ENCODE results near the gene FOXJ2.
"Not testable (repeated sequence)": the region's sequence is repeated elsewhere in the genome, so short reads cannot be mapped to it uniquely, and the experiment has no call there.

The FOXJ2 gene

DNA sequence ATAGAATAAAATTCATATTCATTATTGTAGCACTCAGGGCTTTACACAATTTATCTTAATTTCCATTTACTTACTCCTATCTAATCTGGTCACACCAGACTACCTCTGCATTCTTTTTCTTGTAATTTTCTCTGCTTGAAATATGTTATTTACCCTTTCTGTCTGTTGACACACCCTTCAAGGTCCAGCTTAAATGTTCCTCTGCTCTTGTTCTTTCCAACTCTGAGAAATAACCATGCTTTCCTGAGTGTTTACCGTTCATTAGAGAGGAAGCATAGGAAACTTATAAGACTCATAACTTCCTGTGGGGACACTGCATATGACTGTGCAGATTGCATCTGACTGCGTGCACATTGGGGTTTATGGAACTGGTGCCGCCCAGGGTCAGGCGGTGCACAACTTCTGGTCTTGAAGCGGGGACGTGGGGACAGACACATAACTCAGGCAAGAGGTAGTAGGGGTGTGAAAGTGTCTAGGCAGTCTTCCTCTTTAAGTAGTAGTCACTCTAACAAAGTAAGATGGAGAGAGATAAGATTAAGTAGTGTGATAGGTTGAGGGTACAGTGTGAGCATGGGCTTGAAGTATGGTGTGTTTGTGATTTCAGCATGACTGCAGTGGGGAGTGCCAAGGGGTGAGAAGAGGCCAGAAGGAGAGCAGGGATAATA is 42.6 kb upstream of the FOXJ2 start:
- peak overlapping the region; percentile 6 for H3K27ac ChIP-seq (ENCODE audit: low read depth, low read length)
- H3K56ac ChIP-seq (ENCODE audit: low read length): peak overlapping the region; percentile 82
- H3K79me2 ChIP-seq (ENCODE audit: control insufficient read depth, insufficient read depth, low read length): peaks cover 2% of the 10 kb centered on the region
- H4K8ac ChIP-seq (ENCODE audit: low read depth, low read length): no peak overlapping the region
- no peak overlapping the region for H3K4ac ChIP-seq (ENCODE audit: low read depth, low read length)
- H3K23ac ChIP-seq (ENCODE audit: low read length): peak overlapping the region; percentile 68
- no peaks in the 10 kb centered on the region for H3K36me3 ChIP-seq (ENCODE audit: control insufficient read depth, insufficient read depth, low read length)
- peak overlapping the region; percentile 90 for H2BK5ac ChIP-seq (ENCODE audit: low read length)
- no peak overlapping the region for H2BK120ac ChIP-seq (ENCODE audit: low read depth, low read length)
- no peak overlapping the region for H4K5ac ChIP-seq (ENCODE audit: low read length)
- no peak overlapping the region for H2BK15ac ChIP-seq (replicated peaks; ENCODE audit: low read depth)
- H3K9ac ChIP-seq (ENCODE audit: low read length): peak overlapping the region; percentile 49
- WGBS (ENCODE audit: extremely low coverage, insufficient coverage, low lambda C conversion rate): no CpG with 5 or more reads among the region's 6 CpGs
- no peaks in the 10 kb centered on the region for H3K79me1 ChIP-seq (ENCODE audit: low read length)
- H3K4me1 ChIP-seq (ENCODE audit: control insufficient read depth, low read depth, low read length): peaks cover 11% of the 10 kb centered on the region
- no peak overlapping the region for H3K4me3 ChIP-seq (ENCODE audit: low read length)
- H3K27me3 ChIP-seq (ENCODE audit: insufficient read depth, low read length, poor library complexity): no peaks in the 10 kb centered on the region
- H3K4me2 ChIP-seq (ENCODE audit: low read length): peak overlapping the region; percentile 20
- peak; percentile 83 for DNase-seq
- H3K18ac ChIP-seq (ENCODE audit: low read length): no peak overlapping the region
- H2AK5ac ChIP-seq (ENCODE audit: low read length): peak overlapping the region; percentile 88

DNA sequence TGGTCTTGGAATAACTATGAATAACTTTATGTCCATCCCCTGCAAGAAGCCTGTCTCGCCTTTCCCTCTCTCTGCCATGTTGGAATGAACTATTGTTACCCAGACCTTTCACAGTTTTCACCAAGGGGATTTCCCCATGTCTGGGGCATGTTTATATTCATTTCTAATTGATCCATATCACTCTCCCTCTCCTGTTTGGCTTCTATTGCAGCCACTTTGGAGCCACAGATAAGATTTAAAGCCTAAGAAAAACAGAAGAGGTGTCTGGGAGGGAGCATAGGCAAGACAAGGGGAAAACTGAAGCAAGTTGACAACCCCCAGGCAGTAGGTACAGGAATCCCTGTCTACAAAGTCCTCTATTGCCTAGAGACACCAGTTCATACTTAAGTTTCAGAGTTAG is 41.0 kb upstream of the FOXJ2 start:
- H3K27ac ChIP-seq (ENCODE audit: low read depth, low read length): peak overlapping the region; percentile 32

DNA sequence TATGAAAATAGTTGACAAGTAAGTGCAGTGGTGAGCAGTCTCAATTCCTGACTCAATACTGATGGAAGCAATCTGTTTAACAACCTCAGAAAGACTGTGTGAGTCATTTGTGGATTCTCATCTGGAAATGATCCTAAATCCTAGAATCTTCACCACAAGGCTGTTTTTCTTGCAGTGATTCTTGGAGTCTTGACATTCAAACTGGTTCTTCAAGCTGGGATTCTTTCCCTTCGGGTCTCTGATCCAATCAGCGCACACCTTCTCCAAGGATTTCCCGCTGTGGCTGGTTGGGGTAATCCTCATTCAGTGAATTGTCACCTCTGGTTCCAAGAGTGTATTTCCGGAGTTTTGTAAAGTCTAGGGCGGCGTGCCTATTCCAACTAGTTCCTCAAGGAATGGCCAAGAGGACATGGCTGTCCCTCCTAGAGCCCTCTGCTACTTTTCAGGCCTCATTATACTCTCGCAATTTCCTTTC is 37.7 kb upstream of the FOXJ2 start:
- no peak overlapping the region for H3K4me2 ChIP-seq (ENCODE audit: low read length)
- WGBS (ENCODE audit: extremely low coverage, insufficient coverage, low lambda C conversion rate): no CpG with 5 or more reads among the region's 7 CpGs

More for the DNA sequence above, 41.0 kb upstream of the FOXJ2 start:
- H4K5ac ChIP-seq (ENCODE audit: low read length): no peak overlapping the region
- H3K27me3 ChIP-seq (ENCODE audit: insufficient read depth, low read length, poor library complexity): no peaks in the 10 kb centered on the region
- no peaks in the 10 kb centered on the region for H3K79me1 ChIP-seq (ENCODE audit: low read length)
- H3K79me2 ChIP-seq (ENCODE audit: control insufficient read depth, insufficient read depth, low read length): peaks cover 2% of the 10 kb centered on the region
- H3K4ac ChIP-seq (ENCODE audit: low read depth, low read length): peak overlapping the region; percentile 55
- peak overlapping the region; percentile 2 for H2BK5ac ChIP-seq (ENCODE audit: low read length)
- no peak overlapping the region for H3K18ac ChIP-seq (ENCODE audit: low read length)
- peak overlapping the region; percentile 22 for H3K56ac ChIP-seq (ENCODE audit: low read length)
- DNase-seq: peak; percentile 58
- no peak overlapping the region for H3K9ac ChIP-seq (ENCODE audit: low read length)
- WGBS (ENCODE audit: extremely low coverage, insufficient coverage, low lambda C conversion rate): no CpG with 5 or more reads among the region's 1 CpG
- no peaks in the 10 kb centered on the region for H3K36me3 ChIP-seq (ENCODE audit: control insufficient read depth, insufficient read depth, low read length)
- H3K23ac ChIP-seq (ENCODE audit: low read length): no peak overlapping the region
- no peak overlapping the region for H3K4me2 ChIP-seq (ENCODE audit: low read length)
- no peak overlapping the region for H3K4me3 ChIP-seq (ENCODE audit: low read length)
- peak overlapping the region; percentile 88 for H4K8ac ChIP-seq (ENCODE audit: low read depth, low read length)
- H3K4me1 ChIP-seq (ENCODE audit: control insufficient read depth, low read depth, low read length): peaks cover 11% of the 10 kb centered on the region
- H2BK120ac ChIP-seq (ENCODE audit: low read depth, low read length): peak overlapping the region; percentile 90
- H2BK15ac ChIP-seq (replicated peaks; ENCODE audit: low read depth): peak overlapping the region; percentile 43
- H2AK5ac ChIP-seq (ENCODE audit: low read length): no peak overlapping the region

DNA sequence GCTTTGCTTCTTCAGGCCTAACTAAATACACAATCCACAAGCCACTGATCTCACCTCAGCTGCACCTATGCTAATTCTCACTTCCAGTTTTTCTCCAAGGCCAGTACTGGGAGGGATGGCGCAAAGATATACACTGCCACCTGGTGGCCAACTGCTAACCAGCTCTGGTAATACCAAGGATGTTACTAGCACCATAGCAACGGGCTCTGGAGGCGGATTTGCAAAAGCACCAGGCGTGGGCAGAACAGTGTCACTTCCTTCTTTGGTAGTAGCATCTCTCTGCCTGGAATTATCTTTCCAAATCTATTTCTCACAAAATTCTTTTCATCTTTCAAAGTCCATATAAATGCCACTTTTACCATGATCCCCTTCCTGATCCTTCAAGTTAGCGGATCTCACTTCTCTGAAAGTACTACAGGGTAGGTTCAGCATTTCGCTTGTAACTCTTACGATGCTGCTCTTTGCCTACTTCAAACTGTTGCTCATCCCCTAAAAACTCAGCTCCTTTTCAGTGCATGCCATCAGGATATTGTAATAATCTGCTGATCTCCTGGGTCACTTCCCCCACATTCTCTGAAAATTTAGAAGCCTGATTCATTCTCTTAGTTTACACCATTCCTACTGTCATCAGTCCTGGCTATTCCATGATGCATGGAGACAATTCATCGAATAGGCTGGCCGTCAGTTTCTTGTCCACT is 37.1 kb upstream of the FOXJ2 start:
- Histone ChIP-seq H3K18ac (ENCODE audit: low read length) (peak overlapping the region; percentile 100), H3K9ac (ENCODE audit: low read length) (no peak overlapping the region), H4K5ac (ENCODE audit: low read length) (no peak overlapping the region), H3K4me3 (ENCODE audit: low read length) (no peak overlapping the region), H3K27me3 (ENCODE audit: insufficient read depth, low read length, poor library complexity) (no peaks in the 10 kb centered on the region), H3K79me2 (ENCODE audit: control insufficient read depth, insufficient read depth, low read length) (no peaks in the 10 kb centered on the region), H2AK5ac (ENCODE audit: low read length) (no peak overlapping the region), H2BK120ac (ENCODE audit: low read depth, low read length) (no peak overlapping the region), H3K56ac (ENCODE audit: low read length) (no peak overlapping the region), H4K8ac (ENCODE audit: low read depth, low read length) (no peak overlapping the region), H2BK15ac (replicated peaks; ENCODE audit: low read depth) (no peak overlapping the region), H3K27ac (ENCODE audit: low read depth, low read length) (peak overlapping the region; percentile 55), H3K4me2 (ENCODE audit: low read length) (no peak overlapping the region), H3K4me1 (ENCODE audit: control insufficient read depth, low read depth, low read length) (peaks cover 6% of the 10 kb centered on the region), H3K36me3 (ENCODE audit: control insufficient read depth, insufficient read depth, low read length) (no peaks in the 10 kb centered on the region), H3K4ac (ENCODE audit: low read depth, low read length) (no peak overlapping the region), H3K23ac (ENCODE audit: low read length) (no peak overlapping the region), H3K79me1 (ENCODE audit: low read length) (no peaks in the 10 kb centered on the region), H2BK5ac (ENCODE audit: low read length) (no peak overlapping the region)
- no CpG with 5 or more reads among the region's 9 CpGs for WGBS (ENCODE audit: extremely low coverage, insufficient coverage, low lambda C conversion rate)
- DNase-seq: peak; percentile 95

More for the DNA sequence above, 37.7 kb upstream of the FOXJ2 start:
- Histone ChIP-seq H3K27ac (ENCODE audit: low read depth, low read length) (peak overlapping the region; percentile 55), H4K8ac (ENCODE audit: low read depth, low read length) (no peak overlapping the region), H3K4ac (ENCODE audit: low read depth, low read length) (peak overlapping the region; percentile 87), H4K5ac (ENCODE audit: low read length) (no peak overlapping the region), H2AK5ac (ENCODE audit: low read length) (no peak overlapping the region), H3K18ac (ENCODE audit: low read length) (peak overlapping the region; percentile 100), H3K79me2 (ENCODE audit: control insufficient read depth, insufficient read depth, low read length) (peaks cover 2% of the 10 kb centered on the region), H3K79me1 (ENCODE audit: low read length) (no peaks in the 10 kb centered on the region), H3K27me3 (ENCODE audit: insufficient read depth, low read length, poor library complexity) (no peaks in the 10 kb centered on the region), H2BK120ac (ENCODE audit: low read depth, low read length) (peak overlapping the region; percentile 76), H2BK5ac (ENCODE audit: low read length) (peak overlapping the region; percentile 14), H3K9ac (ENCODE audit: low read length) (peak overlapping the region; percentile 17), H3K36me3 (ENCODE audit: control insufficient read depth, insufficient read depth, low read length) (no peaks in the 10 kb centered on the region), H3K56ac (ENCODE audit: low read length) (peak overlapping the region; percentile 28), H2BK15ac (replicated peaks; ENCODE audit: low read depth) (peak overlapping the region; percentile 45), H3K4me1 (ENCODE audit: control insufficient read depth, low read depth, low read length) (peaks cover 11% of the 10 kb centered on the region), H3K23ac (ENCODE audit: low read length) (no peak overlapping the region), H3K4me3 (ENCODE audit: low read length) (no peak overlapping the region)
- peak; percentile 84 for DNase-seq

DNA sequence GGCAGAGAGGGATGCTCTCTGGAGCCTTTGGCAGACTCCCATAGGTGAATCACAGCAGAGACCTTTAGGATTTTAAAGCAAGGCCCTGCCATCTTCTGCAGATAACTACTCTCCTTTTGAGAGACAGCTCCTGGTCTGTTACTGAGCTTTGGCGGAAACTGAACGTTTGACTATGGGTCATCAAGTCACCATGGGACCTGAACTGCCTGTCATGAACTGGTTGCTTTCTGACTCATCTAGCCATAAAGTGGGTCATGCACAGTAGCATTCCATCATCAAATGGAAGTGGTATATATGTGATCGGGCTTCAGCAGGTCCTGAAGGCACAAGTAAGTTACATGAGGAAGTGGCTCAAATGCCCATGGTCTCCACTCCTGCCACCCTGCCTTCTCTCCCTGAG is 31.7 kb upstream of the FOXJ2 start:
- not testable (repeated sequence) for H3K27ac ChIP-seq (ENCODE audit: low read depth, low read length); H3K79me1 ChIP-seq (ENCODE audit: low read length); DNase-seq; H3K23ac ChIP-seq (ENCODE audit: low read length); H3K4me1 ChIP-seq (ENCODE audit: control insufficient read depth, low read depth, low read length); H3K4ac ChIP-seq (ENCODE audit: low read depth, low read length); H3K79me2 ChIP-seq (ENCODE audit: control insufficient read depth, insufficient read depth, low read length); H3K27me3 ChIP-seq (ENCODE audit: insufficient read depth, low read length, poor library complexity); H3K9ac ChIP-seq (ENCODE audit: low read length); H3K18ac ChIP-seq (ENCODE audit: low read length); H2BK120ac ChIP-seq (ENCODE audit: low read depth, low read length); H3K36me3 ChIP-seq (ENCODE audit: control insufficient read depth, insufficient read depth, low read length); H2BK15ac ChIP-seq (replicated peaks; ENCODE audit: low read depth); H2AK5ac ChIP-seq (ENCODE audit: low read length); H4K8ac ChIP-seq (ENCODE audit: low read depth, low read length); H3K4me3 ChIP-seq (ENCODE audit: low read length); H3K4me2 ChIP-seq (ENCODE audit: low read length); H4K5ac ChIP-seq (ENCODE audit: low read length); H3K56ac ChIP-seq (ENCODE audit: low read length); H2BK5ac ChIP-seq (ENCODE audit: low read length)
- WGBS (ENCODE audit: extremely low coverage, insufficient coverage, low lambda C conversion rate): no CpG with 5 or more reads among the region's 3 CpGs
